B cell (primary cell): ENCODE results near the gene PC.

Experiments
- CTCF ChIP-seq: fragments of 200-600 bp; IDR thresholded peaks from one replicate; pipeline ENCODE4 v1.8.0; 2022; ENCODE audit warnings: antibody characterized with exemption, mild to moderate bottlenecking
- EZH2 ChIP-seq: IDR thresholded peaks from 2 replicates; pipeline ENCODE4 v1.6.1; 2012; ENCODE audit warnings: borderline replicate concordance, low read depth, mild to moderate bottlenecking, moderate library complexity, low read length; ENCODE audit not compliant: insufficient read depth, poor library complexity, severe bottlenecking

DNA sequence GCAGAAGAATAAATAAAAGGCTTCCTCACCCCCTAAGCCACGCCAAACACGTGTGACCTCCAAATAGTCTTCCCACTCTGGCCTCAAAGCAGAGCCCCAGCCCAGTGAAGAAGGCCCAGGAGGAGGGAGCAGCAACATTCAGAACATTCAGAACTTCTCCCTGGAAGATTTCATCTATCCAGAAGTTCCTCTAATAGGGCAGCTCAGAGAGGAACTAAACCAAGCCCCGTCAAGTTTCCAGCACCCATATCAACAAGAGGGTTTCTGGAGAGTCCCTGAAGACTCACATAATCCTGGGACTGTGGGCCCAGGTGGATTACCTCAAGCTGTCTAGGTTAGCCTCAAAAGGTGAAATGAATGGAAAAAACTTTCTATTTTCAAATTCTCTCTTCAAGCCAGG is 39.4 kb downstream of the PC start:
- TF ChIP-seq EZH2 (no peak), CTCF (no peak)
